Panc1 (cell line): ENCODE data around the gene ADPRH. TPM values are rescaled to one million over a fixed set of nuclear protein-coding genes. Genes with fewer than 3 reads are reported as not detected.

ENCODE experiments used
- ATAC-seq: fragments of 200-7000 bp; cut with Tn5 transposase; 2 replicates; pipeline ENCODE4 v1.9.1; 2020; ENCODE audit warnings: mild to moderate bottlenecking, moderate library complexity
- BruUV-seq: library from RNA; stranded (reverse); fragments of 400-500 nt; replicated peaks from 2 replicates; lab custom pipeline; 2021; lab: Mats Ljungman, UMichigan
- CTCF ChIA-PET: fragments of 300-600 bp; sonication (Branson Sonifier 250); formaldehyde crosslinking; loops from one replicate; lab custom pipeline; 2022; ENCODE audit warnings: antibody characterized with exemption; lab: Charles Lee
- POLR2A ChIA-PET: fragments of 300-600 bp; sonication (Branson Sonifier 250); formaldehyde crosslinking; loops from one replicate; lab custom pipeline; 2022; ENCODE audit warnings: antibody characterized with exemption; lab: Charles Lee
- DNase-seq: peaks from one replicate; pipeline ENCODE4 v3.0.0-alpha.2; 2010; ENCODE audit warnings: low read depth, low spot score
- H3K27ac ChIP-seq: 2 replicates; pipeline ENCODE4 v1.5.1; 2011; ENCODE audit warnings: mild to moderate bottlenecking, low read length, inconsistent platforms
- H3K27me3 ChIP-seq: fragments of 200-500 bp; sonication (Bioruptor generic); 2 replicates; pipeline ENCODE4 v1.6.0; 2014; ENCODE audit warnings: low read length, inconsistent platforms; ENCODE audit not compliant: control insufficient read depth, insufficient read depth
- H3K36me3 ChIP-seq: fragments of 200-500 bp; sonication (Bioruptor generic); 2 replicates; pipeline ENCODE4 v1.5.1; 2014; ENCODE audit warnings: inconsistent platforms, mild to moderate bottlenecking, low read length, moderate library complexity; ENCODE audit not compliant: control insufficient read depth, insufficient read depth
- H3K4me1 ChIP-seq: 2 replicates; pipeline ENCODE4 v1.5.1; 2011; ENCODE audit warnings: inconsistent platforms, mild to moderate bottlenecking, low read length, moderate library complexity; ENCODE audit not compliant: control insufficient read depth, insufficient read depth
- H3K4me3 ChIP-seq, 2 experiments: 2 replicates each; pipeline ENCODE4 v1.5.1; 2011 to 2012; ENCODE audit warnings: low read depth in 2 of 2, low read length in 2 of 2, mild to moderate bottlenecking in 2 of 2, inconsistent platforms in 1 of 2, moderate library complexity in 1 of 2
- H3K9me3 ChIP-seq: fragments of 200-500 bp; sonication (Bioruptor generic); 2 replicates; pipeline ENCODE4 v1.5.1; 2014; ENCODE audit warnings: low read depth, mild to moderate bottlenecking, inconsistent platforms, low read length, moderate library complexity; ENCODE audit not compliant: control insufficient read depth, insufficient read depth
- POLR2AphosphoS5 ChIP-seq: IDR thresholded peaks from 2 replicates; pipeline ENCODE4 v1.6.1; 2012; ENCODE audit warnings: mild to moderate bottlenecking, low read depth, low read length, moderate library complexity
- REST ChIP-seq, 2 experiments: IDR thresholded peaks; 2 replicates each; pipeline ENCODE4 v1.6.1; 2011 to 2012; ENCODE audit warnings: low read depth in 2 of 2, control low read depth in 1 of 2, low read length in 1 of 2, mild to moderate bottlenecking in 1 of 2, moderate library complexity in 1 of 2; ENCODE audit not compliant: insufficient read depth in 1 of 2
- SIN3A ChIP-seq: IDR thresholded peaks from 2 replicates; pipeline ENCODE4 v1.6.1; 2012; ENCODE audit warnings: low read depth, mild to moderate bottlenecking, low read length, moderate library complexity, borderline replicate concordance; ENCODE audit not compliant: insufficient read depth
- TCF7L2 ChIP-seq: IDR thresholded peaks from 2 replicates; pipeline ENCODE4 v1.6.1; 2011; ENCODE audit warnings: mild to moderate bottlenecking, low read depth, low read length, inconsistent platforms
- in situ Hi-C: cut with HindIII; loops from 2 replicates; pipeline ENCODE4 v1.10.0; 2016; ENCODE audit warnings: low sequenced_read_pairs, low pct_unique_long_range_greater_than_20kb
- intact Hi-C: fragments of 100-400 bp; cut with micrococcal nuclease; formaldehyde crosslinking; loops from one replicate; pipeline ENCODE4 v1.10.0; 2022; ENCODE audit not compliant: unreplicated experiment
- total RNA-seq: library from RNA; stranded (reverse); gene quantifications from one replicate; pipeline ENCODE4 v1.2.1, GENCODE V29; 2021; ENCODE audit not compliant: unreplicated experiment
- TF ChIP-seq, protein P1 (sequence below): fragments of 450-650 bp; IDR thresholded peaks from 2 replicates; pipeline ENCODE4 v1.5.1; 2017; ENCODE audit warnings: mild to moderate bottlenecking

Gene ADPRH
- total RNA-seq, 1 experiment from 2014 or later: 7.8 TPM

DNA sequence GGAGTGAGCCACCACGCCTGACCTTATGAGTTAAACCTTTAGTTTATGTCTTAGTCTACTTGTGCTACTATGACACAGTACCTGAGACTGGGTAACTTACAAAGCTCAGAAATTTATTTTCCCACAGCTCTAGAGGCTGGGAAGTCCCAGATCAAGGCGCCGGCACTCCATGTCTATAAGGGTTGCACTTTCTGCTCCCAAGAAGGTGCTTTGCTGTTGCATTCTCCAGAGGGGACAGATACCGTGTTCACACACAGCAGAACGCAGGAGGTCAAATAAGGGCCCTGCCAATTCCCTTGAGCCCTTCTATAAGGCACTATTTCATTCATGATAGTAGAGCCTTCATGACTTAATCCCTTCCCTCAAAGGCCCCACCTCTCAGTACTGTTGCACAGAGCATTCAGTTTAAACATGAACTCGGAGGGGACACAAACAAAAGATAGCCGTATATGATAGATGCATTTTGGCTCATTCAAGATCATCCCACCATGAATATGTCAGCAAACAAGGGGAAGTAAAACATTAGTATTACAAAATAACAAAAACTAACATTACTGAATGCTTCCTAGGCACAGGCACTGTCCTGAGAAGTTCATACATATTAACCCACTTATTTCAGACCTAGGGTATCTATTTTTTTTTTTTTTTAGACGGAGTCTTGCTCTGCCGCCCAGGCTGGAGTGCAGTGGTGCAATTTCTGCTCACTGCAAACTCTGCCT lies 44.9 kb downstream of the ADPRH start:
- ATAC-seq: no peak
- ChIA-PET CTCF (no interaction called here), POLR2A (interaction anchor here (0.7 kb wide), 1 partner anchor 14 kb away, joined by 19 read pairs; no protein-coding TSS in a partner anchor)
- Histone ChIP-seq H3K27ac (no peak overlapping the region), H3K36me3 (no peaks in the 10 kb centered on the region), H3K27me3 (no peaks in the 10 kb centered on the region; the same call in 1 of the 2 replicates), H3K9me3 (no peaks in the 10 kb centered on the region), H3K4me3 (no peak overlapping the region), H3K4me1 (no peaks in the 10 kb centered on the region)
- intact Hi-C loops (no loop called here), in situ Hi-C loops (no loop called here)
- BruUV-seq: no TSS peak
- no peak for TF ChIP-seq SIN3A
- TF ChIP-seq POLR2AphosphoS5: no peak
- TF ChIP-seq TCF7L2: no peak
- TF ChIP-seq, protein P1, sequence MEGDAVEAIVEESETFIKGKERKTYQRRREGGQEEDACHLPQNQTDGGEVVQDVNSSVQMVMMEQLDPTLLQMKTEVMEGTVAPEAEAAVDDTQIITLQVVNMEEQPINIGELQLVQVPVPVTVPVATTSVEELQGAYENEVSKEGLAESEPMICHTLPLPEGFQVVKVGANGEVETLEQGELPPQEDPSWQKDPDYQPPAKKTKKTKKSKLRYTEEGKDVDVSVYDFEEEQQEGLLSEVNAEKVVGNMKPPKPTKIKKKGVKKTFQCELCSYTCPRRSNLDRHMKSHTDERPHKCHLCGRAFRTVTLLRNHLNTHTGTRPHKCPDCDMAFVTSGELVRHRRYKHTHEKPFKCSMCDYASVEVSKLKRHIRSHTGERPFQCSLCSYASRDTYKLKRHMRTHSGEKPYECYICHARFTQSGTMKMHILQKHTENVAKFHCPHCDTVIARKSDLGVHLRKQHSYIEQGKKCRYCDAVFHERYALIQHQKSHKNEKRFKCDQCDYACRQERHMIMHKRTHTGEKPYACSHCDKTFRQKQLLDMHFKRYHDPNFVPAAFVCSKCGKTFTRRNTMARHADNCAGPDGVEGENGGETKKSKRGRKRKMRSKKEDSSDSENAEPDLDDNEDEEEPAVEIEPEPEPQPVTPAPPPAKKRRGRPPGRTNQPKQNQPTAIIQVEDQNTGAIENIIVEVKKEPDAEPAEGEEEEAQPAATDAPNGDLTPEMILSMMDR: no peak
- TF ChIP-seq REST (IDR thresholded peaks at IDR 0.05; ENCODE audit: insufficient read depth in 1 of 2, low read depth in 2 of 2, low read length in 1 of 2): no peak
- DNase-seq: no peak

DNA sequence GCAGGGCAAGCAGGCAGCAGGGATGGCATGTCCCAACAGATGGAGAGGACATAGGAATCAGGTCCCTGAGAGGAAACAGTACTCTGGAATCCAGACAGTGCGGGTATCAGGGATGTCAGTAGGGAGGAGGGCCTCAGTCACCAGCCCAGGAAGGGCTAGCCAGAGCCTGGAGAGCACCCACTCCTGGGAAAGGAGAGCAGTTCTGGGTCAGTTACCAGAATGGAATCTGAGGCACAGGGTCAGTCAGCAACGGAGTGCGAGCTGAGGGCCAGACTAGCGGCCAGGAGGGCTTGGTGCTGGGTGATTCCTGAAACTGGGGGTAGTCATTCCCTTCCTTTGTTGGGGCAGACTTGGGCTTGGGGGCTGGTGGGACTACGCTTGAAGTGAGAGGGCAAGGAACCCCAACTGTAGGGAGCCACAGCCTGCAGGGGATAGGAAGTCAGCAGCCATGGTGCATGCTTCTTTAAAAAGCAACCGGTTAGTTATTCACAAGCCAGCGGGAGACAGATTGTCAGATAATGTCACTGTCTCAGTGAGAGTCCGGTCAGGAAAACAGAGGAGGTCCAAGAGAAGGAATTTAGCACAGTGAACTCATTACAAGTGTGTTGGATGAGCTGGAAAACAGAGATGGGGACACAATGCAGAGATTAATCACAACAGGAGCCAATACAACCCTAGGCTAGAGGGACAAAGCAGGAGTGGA lies 46.3 kb downstream of the ADPRH start:
- POLR2A ChIA-PET: no interaction called here
- no peaks in the 10 kb centered on the region for H3K36me3 ChIP-seq
- TF ChIP-seq POLR2AphosphoS5: no peak
- no peak for TF ChIP-seq TCF7L2
- TF ChIP-seq, protein P1: no peak
- TF ChIP-seq SIN3A: no peak
- TF ChIP-seq REST (IDR thresholded peaks at IDR 0.05; ENCODE audit: insufficient read depth in 1 of 2, low read depth in 2 of 2, low read length in 1 of 2): no peak
- intact Hi-C loops (no loop called here), in situ Hi-C loops (no loop called here)
- H3K4me1 ChIP-seq: no peaks in the 10 kb centered on the region
- no peaks in the 10 kb centered on the region; the same call in 1 of the 2 replicates for H3K27me3 ChIP-seq
- no peaks in the 10 kb centered on the region for H3K9me3 ChIP-seq
- CTCF ChIA-PET: no interaction called here
- H3K27ac ChIP-seq: no peak overlapping the region
- H3K4me3 ChIP-seq: no peak overlapping the region
- no TSS peak for BruUV-seq
- ATAC-seq (no peak), DNase-seq (no peak)
